Dermis blood vessel endothelial cell (primary cell): ENCODE measurements around the gene GYPA. TPM values are rescaled to one million over a fixed set of nuclear protein-coding genes. Genes with fewer than 3 reads are reported as not detected.
"Not testable (repeated sequence)": the region's sequence is repeated elsewhere in the genome, so short reads cannot be mapped to it uniquely, and the experiment has no call there.

Experiments used
- DNase-seq: peaks from one replicate; pipeline ENCODE4 v3.0.0; 2010
- total RNA-seq: library from RNA; depleted of rRNA; stranded (reverse); fragments of >200 nt; gene quantifications from 2 replicates; pipeline ENCODE4 v1.2.3, GENCODE V29; 2014

GYPA gene
- total RNA-seq, 1 donor from 2014 or later: not detected

- DNase-seq: not testable (repeated sequence)
Observed at GRCh38 chr4:144128709-144129320, 11.7 kb downstream of the GYPA start.

- DNase-seq: not testable (repeated sequence)
Observed at GRCh38 chr4:144125109-144125508, 15.4 kb downstream of the GYPA start.

- not testable (repeated sequence) for DNase-seq
Observed at GRCh38 chr4:144123982-144124635, 16.4 kb downstream of the GYPA start.

GRCh38 chr4:144123269-144123668 is 17.2 kb downstream of the GYPA start:
- DNase-seq: not testable (repeated sequence)

- DNase-seq: not testable (repeated sequence)
Observed at GRCh38 chr4:144119752-144120151, 20.8 kb downstream of the GYPA start.

- DNase-seq: no peak
Observed at GRCh38 chr4:144115519-144115918, 25.0 kb downstream of the GYPA start.

GRCh38 chr4:144113546-144113945 is 27.0 kb downstream of the GYPA start:
- DNase-seq: no peak

- DNase-seq: no peak
Observed at GRCh38 chr4:144104509-144105130, 35.9 kb downstream of the GYPA start.

GRCh38 chr4:144097776-144098175 is 42.7 kb downstream of the GYPA start:
- DNase-seq: not testable (repeated sequence)

- DNase-seq: not testable (repeated sequence)
Observed at GRCh38 chr4:144093995-144094394, 46.5 kb downstream of the GYPA start.

GRCh38 chr4:144091181-144091580 is 49.3 kb downstream of the GYPA start:
- not testable (repeated sequence) for DNase-seq

GRCh38 chr4:144090744-144091143 is 49.8 kb downstream of the GYPA start:
- DNase-seq: no peak

GRCh38 chr4:144082053-144082452 is 58.5 kb downstream of the GYPA start:
- not testable (repeated sequence) for DNase-seq

- not testable (repeated sequence) for DNase-seq
Observed at GRCh38 chr4:144080135-144080534, 60.4 kb downstream of the GYPA start.

- not testable (repeated sequence) for DNase-seq
Observed at GRCh38 chr4:144078746-144079145, 61.8 kb downstream of the GYPA start.

- not testable (repeated sequence) for DNase-seq
Observed at GRCh38 chr4:144061556-144061955, 79.0 kb downstream of the GYPA start.

GRCh38 chr4:144060234-144060859 is 80.2 kb downstream of the GYPA start:
- not testable (repeated sequence) for DNase-seq

Other genes with a start within 250 kb of the GYPA start
- 0.05 and 0.17 TPM in 2 replicates for gene GYPE, start 235.2 kb downstream of the GYPA start, total RNA-seq
- gene GYPB, start 121.3 kb downstream of the GYPA start, total RNA-seq: not detected in 2 replicates